ENCODE measurements around the gene METTL9. TPM values are rescaled to one million over a fixed set of nuclear protein-coding genes. Genes with fewer than 3 reads are reported as not detected.
A peak's percentile ranks its signal among the peaks of the same experiment; 100 is the strongest.
"Not testable (repeated sequence)": the region's sequence is repeated elsewhere in the genome, so short reads cannot be mapped to it uniquely, and the experiment has no call there.

The METTL9 gene
- polyA plus RNA-seq, 1 donor = 251 TPM

- DNase-seq = peak; percentile 50
Observed at GRCh38 chr16:21656795-21657768, 57.7 kb downstream of the METTL9 start.

- DNase-seq = no peak
Observed at GRCh38 chr16:21659124-21659523, 59.7 kb downstream of the METTL9 start.

GRCh38 chr16:21663889-21664647 is 64.7 kb downstream of the METTL9 start, which contains the start of gene OTOA:
Gene OTOA, plus strand, starts transcription at chr16:21663968. Its CDS starts 14,547 bp downstream, at chr16:21678515.
- DNase-seq = no peak

GRCh38 chr16:21664801-21665492 is 65.6 kb downstream of the METTL9 start:
- DNase-seq = no peak

GRCh38 chr16:21666772-21667171 is 67.4 kb downstream of the METTL9 start:
- DNase-seq = no peak

GRCh38 chr16:21667575-21667974 is 68.2 kb downstream of the METTL9 start:
- DNase-seq = no peak

- no peak for DNase-seq
Observed at GRCh38 chr16:21673469-21673868, 74.1 kb downstream of the METTL9 start.

- not testable (repeated sequence) for DNase-seq
Observed at GRCh38 chr16:21674456-21674855, 75.1 kb downstream of the METTL9 start.

- not testable (repeated sequence) for DNase-seq
Observed at GRCh38 chr16:21680714-21681113, 81.3 kb downstream of the METTL9 start.

- no peak for DNase-seq
Observed at GRCh38 chr16:21683184-21683583, 83.8 kb downstream of the METTL9 start.

GRCh38 chr16:21684199-21684598 is 84.8 kb downstream of the METTL9 start:
- no peak for DNase-seq

- peak; percentile 41 for DNase-seq
Observed at GRCh38 chr16:21685034-21685455, 85.7 kb downstream of the METTL9 start.

- no peak for DNase-seq
Observed at GRCh38 chr16:21689107-21689506, 89.7 kb downstream of the METTL9 start.

GRCh38 chr16:21690967-21691366 is 91.6 kb downstream of the METTL9 start:
- not testable (repeated sequence) for DNase-seq

- no peak for DNase-seq
Observed at GRCh38 chr16:21694609-21695008, 95.2 kb downstream of the METTL9 start.

- DNase-seq = no peak
Observed at GRCh38 chr16:21697032-21697431, 97.7 kb downstream of the METTL9 start.

GRCh38 chr16:21698169-21699032 is 99.0 kb downstream of the METTL9 start:
- DNase-seq = no peak

- no peak for DNase-seq
Observed at GRCh38 chr16:21701271-21701670, 101.9 kb downstream of the METTL9 start.

- no peak for DNase-seq
Observed at GRCh38 chr16:21702276-21702675, 102.9 kb downstream of the METTL9 start.

GRCh38 chr16:21703156-21703555 is 103.8 kb downstream of the METTL9 start:
- DNase-seq = no peak

GRCh38 chr16:21703589-21704174 is 104.3 kb downstream of the METTL9 start:
- DNase-seq = no peak

All from left kidney (tissue), 2 donors.